Left colon (tissue), 2 donors: ENCODE results near the gene PIP5K1B. TPM values are rescaled to one million over a fixed set of nuclear protein-coding genes. Genes with fewer than 3 reads are reported as not detected.

ENCODE experiments used
- ATAC-seq: fragments of 200-7000 bp; cut with Tn5 transposase; one replicate; pipeline ENCODE4 v1.9.1; 2020; ENCODE audit warnings: mild to moderate bottlenecking, moderate library complexity
- DNase-seq, 2 donors: peaks; one replicate each; pipeline ENCODE4 v3.0.0-alpha.2; 2020
- intact Hi-C, 2 donors: fragments of 100-400 bp; cut with DNase I in 1 of 2; cut with micrococcal nuclease in 1 of 2; formaldehyde crosslinking; loops; one replicate each; pipeline versions ENCODE4 v1.11.2 to v1.14.0; 2022; cut with DNase I, micrococcal nuclease
- total RNA-seq, 2 donors: library from RNA; stranded (reverse); fragmentation: NEBNext Ultra II Directional; extraction: Animal tissue kit (Norgen Biotek cat#: 25700); gene quantifications; one replicate each; pipeline ENCODE4 v1.2.1, GENCODE V29; 2021
- donor health status: DM: no; HTN: no; CAD: no.
- donor health status: DM: yes; HTN: yes; CAD: no.

Gene PIP5K1B
- total RNA-seq, 2 donors from 2014 or later, result 83.1 to 91.6 TPM

DNA sequence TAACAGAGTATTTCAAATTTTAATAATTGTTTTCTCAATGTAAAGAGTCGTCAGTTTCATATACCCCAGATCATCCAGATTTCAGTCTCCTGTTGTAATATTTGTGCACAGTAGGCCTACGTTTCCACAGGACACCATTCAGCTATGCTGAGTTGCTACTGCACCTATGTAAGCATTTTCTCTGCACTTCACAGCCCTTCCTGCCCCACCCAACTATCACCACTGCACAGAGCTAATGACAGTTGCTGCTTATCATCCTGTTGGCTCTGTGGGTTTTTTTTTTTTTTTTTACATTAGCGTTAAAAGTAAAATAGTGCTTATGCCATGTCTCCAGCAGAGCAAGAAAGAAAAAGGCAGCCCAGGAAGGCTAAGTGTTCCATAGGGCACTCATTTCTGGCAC is 314.8 kb downstream of the PIP5K1B start:
- DNase-seq (no peak), ATAC-seq (peak; percentile 85)
- intact Hi-C loops, result loop anchor here in 1 of 2 donors (10.0 kb wide), 1 partner anchor 435 kb away; no protein-coding TSS in a partner anchor

DNA sequence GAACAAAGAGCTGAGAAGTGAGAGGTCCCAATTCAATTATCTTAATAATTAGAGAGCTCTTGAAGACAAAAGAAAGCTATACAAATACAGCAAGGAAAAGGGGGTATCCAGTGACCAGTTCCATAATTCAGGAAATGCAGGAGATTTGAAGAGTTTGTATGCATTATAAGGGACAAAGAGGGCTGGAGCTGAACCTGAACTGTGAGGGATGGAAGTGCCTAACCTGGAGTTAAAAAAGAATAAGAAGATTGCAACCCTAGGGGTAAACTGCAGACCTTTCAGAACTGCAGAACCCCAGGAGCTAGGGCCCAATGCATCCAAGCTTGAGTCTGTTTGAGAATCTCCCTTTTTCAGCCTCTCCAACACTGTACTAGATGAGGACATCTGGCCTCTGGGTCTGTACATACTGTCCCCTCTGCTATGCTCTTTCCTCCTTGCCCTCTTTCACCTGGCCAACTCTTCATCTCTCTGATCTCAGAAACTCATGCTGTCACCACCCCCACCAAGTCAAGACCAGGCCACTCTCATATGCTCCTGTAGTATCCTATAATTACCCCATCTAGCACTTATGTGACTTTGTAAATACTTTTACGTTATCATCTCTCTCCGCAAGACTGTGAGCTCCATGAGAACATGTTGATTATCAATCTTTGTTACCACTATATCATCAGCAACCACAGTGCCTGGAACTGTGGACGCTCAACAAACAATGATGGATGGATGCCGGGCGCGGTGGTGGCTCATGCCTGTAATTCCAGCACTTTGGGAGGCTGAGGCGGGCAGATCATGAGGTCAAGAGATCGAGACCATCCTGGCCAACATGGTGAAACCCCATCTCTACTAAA is 315.5 kb downstream of the PIP5K1B start:
- no peak for DNase-seq
- intact Hi-C loops, result loop anchor here in 1 of 2 donors (10.0 kb wide), 1 partner anchor 436 kb away; no protein-coding TSS in a partner anchor
- no peak for ATAC-seq

- ATAC-seq (no peak), DNase-seq (no peak)
- intact Hi-C loops, result loop anchor here in 1 of 2 donors (10.0 kb wide), 1 partner anchor 439 kb away; no protein-coding TSS in a partner anchor
Observed at GRCh38 chr9:69023650-69024049, 318.6 kb downstream of the PIP5K1B start.

GRCh38 chr9:69027355-69028097 is 322.5 kb downstream of the PIP5K1B start:
- no peak for DNase-seq
- intact Hi-C loops, result loop anchor here in 1 of 2 donors (10.0 kb wide), 1 partner anchor 443 kb away; no protein-coding TSS in a partner anchor
- peak; percentile 85 for ATAC-seq

DNA sequence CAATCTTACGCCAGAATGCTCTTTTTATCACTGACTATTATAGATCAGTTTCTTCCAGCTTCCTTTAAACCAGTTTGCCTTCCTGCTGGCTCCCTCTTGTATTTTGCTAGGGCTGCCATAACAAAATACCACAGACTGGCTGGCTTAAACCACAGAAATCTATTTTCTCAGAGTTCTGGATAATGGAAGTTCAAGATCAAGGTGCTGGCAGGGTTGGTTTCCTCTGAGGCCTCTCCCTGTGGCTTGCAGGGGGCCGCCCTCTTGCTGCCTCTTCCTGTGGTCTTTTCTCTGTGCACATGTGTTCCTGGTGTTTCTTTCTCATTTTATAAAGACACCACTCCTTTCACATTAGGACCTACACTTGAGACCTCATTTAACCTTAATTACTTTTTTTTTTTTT is 323.7 kb downstream of the PIP5K1B start:
- intact Hi-C loops, result loop anchor here in 1 of 2 donors (10.0 kb wide), 1 partner anchor 444 kb away; no protein-coding TSS in a partner anchor
- no peak for DNase-seq
- ATAC-seq, result no peak

- DNase-seq (no peak), ATAC-seq (no peak)
- intact Hi-C loops, result loop anchor here in 1 of 2 donors (10.0 kb wide), 1 partner anchor 445 kb away; no protein-coding TSS in a partner anchor
Observed at GRCh38 chr9:69029535-69029934, 324.5 kb downstream of the PIP5K1B start.

DNA sequence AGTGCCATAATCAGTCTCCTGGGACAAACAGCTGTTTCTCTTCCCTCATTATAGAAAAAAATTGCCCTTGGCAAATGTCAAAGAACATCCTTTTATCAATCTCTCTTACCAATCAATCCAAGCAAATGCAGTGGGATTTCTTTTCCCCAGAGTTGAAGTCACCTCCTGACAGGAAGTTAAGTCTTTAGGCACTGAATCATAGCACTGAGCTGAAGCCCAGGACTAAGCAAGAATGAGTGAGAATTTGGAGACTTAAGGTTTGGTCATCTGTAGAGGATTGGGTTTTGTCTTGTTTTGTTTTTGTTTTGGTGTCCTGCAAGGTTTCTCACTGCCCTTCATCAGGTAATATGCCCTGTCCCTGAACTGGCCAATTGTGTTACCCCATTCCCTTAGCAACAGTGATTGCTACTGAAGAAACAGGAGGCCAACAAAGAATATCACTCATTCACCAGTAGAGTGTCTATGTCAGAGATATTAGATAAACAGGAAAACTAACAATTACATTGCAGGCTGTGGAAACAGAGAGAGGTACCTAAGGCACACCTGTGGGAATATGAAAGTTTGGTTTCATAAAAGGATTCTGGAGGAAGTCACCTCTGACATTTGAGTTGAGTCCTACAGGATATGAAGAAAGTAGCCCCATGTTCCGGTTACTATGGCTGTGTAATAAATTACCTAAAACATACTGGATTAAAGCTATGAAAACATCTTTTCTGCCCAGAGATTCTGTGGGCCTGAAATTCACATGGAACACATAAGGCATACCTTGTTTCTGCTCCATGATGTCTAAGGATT is 326.0 kb downstream of the PIP5K1B start:
- intact Hi-C loops, result no loop called here
- DNase-seq (no peak), ATAC-seq (no peak)

- intact Hi-C loops, result no loop called here
- ATAC-seq, result no peak
- no peak for DNase-seq
Observed at GRCh38 chr9:69034071-69034470, 329.0 kb downstream of the PIP5K1B start.

- ATAC-seq, result peak; percentile 92
- peak; percentile 67 to 84 for DNase-seq
- intact Hi-C loops, result no loop called here
Observed at GRCh38 chr9:69035438-69036308, 330.6 kb downstream of the PIP5K1B start, which contains the start of gene FXN. TSS of gene FXN (plus strand) at chr9:69035752. CDS start at chr9:69035783, 31 bp downstream.

DNA sequence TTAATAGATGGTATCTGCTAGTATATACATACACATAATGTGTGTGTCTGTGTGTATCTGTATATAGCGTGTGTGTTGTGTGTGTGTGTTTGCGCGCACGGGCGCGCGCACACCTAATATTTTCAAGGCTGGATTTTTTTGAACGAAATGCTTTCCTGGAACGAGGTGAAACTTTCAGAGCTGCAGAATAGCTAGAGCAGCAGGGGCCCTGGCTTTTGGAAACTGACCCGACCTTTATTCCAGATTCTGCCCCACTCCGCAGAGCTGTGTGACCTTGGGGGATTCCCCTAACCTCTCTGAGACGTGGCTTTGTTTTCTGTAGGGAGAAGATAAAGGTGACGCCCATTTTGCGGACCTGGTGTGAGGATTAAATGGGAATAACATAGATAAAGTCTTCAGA is 331.3 kb downstream of the PIP5K1B start:
- peak; percentile 31 for ATAC-seq
- intact Hi-C loops, result no loop called here
- DNase-seq, result peak in 1 of 2 donors; percentile 30

GRCh38 chr9:69036799-69037198 is 331.8 kb downstream of the PIP5K1B start:
- intact Hi-C loops, result no loop called here
- DNase-seq (no peak), ATAC-seq (no peak)

- ATAC-seq, result no peak
- intact Hi-C loops, result no loop called here
Observed at GRCh38 chr9:69040646-69041045, 335.6 kb downstream of the PIP5K1B start.

DNA sequence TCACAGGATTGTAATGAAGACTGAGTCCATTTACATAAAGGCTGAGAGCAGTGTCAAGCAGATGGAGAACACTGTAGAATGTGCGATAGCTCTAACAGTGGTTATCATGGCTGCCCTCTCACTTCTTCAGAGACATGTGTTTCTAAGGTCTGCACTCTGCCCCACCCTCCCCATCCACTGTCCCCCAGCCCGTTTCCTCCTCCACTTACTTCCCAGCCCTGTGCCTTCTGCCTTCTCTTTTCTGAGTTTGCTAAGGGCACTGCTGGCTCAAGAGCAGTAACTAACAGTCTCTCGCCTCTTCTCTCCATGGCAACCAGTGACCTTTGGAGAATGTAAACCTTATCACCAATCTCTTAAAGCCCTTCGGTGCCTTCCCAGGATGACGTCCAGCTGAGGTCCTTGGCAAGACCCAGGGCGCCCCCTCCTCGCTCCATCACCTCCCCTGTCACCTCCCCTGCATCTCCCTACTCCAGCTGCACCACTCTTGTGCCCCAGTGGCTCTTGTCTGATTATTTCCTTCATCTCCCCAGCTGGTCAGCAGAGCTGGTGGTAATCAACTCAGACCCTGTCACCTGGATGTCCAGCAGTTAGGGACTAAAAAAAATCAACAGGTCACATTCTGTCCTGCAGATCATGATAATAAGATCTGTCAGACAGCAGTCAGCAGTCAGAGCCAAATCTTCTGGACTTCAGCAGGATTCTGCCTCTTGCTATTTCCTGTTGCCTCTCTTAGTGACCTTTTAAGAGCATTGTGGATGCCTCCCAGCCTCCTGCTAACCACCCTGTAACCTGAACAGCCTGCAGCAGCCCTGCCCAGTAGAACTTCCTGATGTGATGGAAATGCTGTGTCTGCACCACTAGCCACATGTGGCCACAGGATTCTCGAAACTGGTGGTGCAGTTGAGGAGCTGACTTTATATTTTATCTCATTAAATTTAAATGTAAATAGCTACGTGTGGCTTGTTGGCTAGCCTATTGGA is 339.5 kb downstream of the PIP5K1B start:
- ATAC-seq, result peak; percentile 71

More at GRCh38 chr9:69040646-69041045, 335.6 kb downstream of the PIP5K1B start:
- no peak for DNase-seq

GRCh38 chr9:69045821-69046220 is 340.8 kb downstream of the PIP5K1B start:
- DNase-seq (no peak), ATAC-seq (no peak)
- intact Hi-C loops, result no loop called here

More for the DNA sequence above, 339.5 kb downstream of the PIP5K1B start:
- DNase-seq, result no peak
- intact Hi-C loops, result no loop called here

DNA sequence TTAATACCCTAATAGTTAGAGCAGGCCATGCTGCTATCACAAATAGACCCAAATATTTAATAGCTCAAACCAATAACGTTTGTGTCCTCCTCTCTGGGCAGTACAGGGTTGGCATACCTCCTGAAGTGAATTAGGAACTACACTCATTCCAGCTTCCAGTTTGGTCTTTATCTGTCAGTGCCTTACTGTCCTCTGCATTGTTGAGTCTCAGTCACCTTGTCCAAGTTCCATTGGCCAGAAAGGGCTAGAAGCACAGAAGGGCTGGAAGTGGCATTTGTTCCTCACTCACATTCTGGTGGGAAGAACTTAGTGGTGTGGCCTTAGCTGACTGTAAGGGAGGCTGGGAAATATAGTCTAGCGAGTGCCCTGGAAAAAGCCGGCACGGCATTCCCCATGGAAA is 341.7 kb downstream of the PIP5K1B start:
- intact Hi-C loops, result no loop called here
- ATAC-seq, result no peak
- DNase-seq, result no peak

- no peak for ATAC-seq
- intact Hi-C loops, result no loop called here
- DNase-seq, result no peak
Observed at GRCh38 chr9:69047371-69047770, 342.3 kb downstream of the PIP5K1B start.

GRCh38 chr9:69049094-69049493 is 344.1 kb downstream of the PIP5K1B start:
- ATAC-seq (no peak), DNase-seq (no peak)
- intact Hi-C loops, result no loop called here
